Karpas-422 (cell line): Measurements from ENCODE around the gene NAAA. TPM values are rescaled to one million over a fixed set of nuclear protein-coding genes. Genes with fewer than 3 reads are reported as not detected.
"Not testable (repeated sequence)": the region's sequence is repeated elsewhere in the genome, so short reads cannot be mapped to it uniquely, and the experiment has no call there.

Source experiments
- DNase-seq: peaks from one replicate; pipeline ENCODE4 v3.0.0-alpha.2; 2015
- H2AFZ ChIP-seq: fragments of 200-600 bp; sonication (generic); 2 replicates; pipeline ENCODE4 v1.6.1; 2014; ENCODE audit warnings: antibody characterized with exemption, low read length, mixed read lengths
- H3K27ac ChIP-seq: fragments of 200-600 bp; sonication (generic); 2 replicates; pipeline ENCODE4 v1.5.1; 2014; ENCODE audit warnings: mild to moderate bottlenecking, low read length, moderate library complexity
- H3K27me3 ChIP-seq: fragments of 200-600 bp; sonication (generic); 2 replicates; pipeline ENCODE4 v1.6.1; 2014; ENCODE audit warnings: low read length, mixed read lengths
- H3K36me3 ChIP-seq: fragments of 200-600 bp; sonication (generic); 2 replicates; pipeline ENCODE4 v1.6.1; 2014; ENCODE audit warnings: low read length, mixed read lengths; ENCODE audit not compliant: insufficient read depth
- H3K4me1 ChIP-seq: fragments of 200-600 bp; sonication (generic); 2 replicates; pipeline ENCODE4 v1.6.1; 2014; ENCODE audit warnings: mild to moderate bottlenecking, low read length, mixed read lengths
- H3K4me2 ChIP-seq: fragments of 200-600 bp; sonication (generic); 2 replicates; pipeline ENCODE4 v1.6.1; 2014; ENCODE audit warnings: low read length, low read depth, mild to moderate bottlenecking; ENCODE audit not compliant: poor library complexity, severe bottlenecking
- H3K4me3 ChIP-seq: fragments of 200-600 bp; sonication (generic); 2 replicates; pipeline ENCODE4 v1.5.1; 2014; ENCODE audit warnings: mild to moderate bottlenecking, antibody characterized with exemption, low read length, mixed read lengths
- H3K79me2 ChIP-seq: fragments of 200-600 bp; sonication (generic); 2 replicates; pipeline ENCODE4 v1.6.1; 2014; ENCODE audit warnings: mild to moderate bottlenecking, low read length, mixed read lengths
- H3K9ac ChIP-seq: fragments of 200-600 bp; sonication (generic); 2 replicates; pipeline ENCODE4 v1.6.0; 2014; ENCODE audit warnings: low read length
- H3K9me2 ChIP-seq: fragments of 200-600 bp; sonication (generic), shearing (Covaris generic); replicated peaks from 2 replicates; pipeline ENCODE4 v1.6.0; 2014; ENCODE audit warnings: mild to moderate bottlenecking, low read length, moderate library complexity; ENCODE audit not compliant: insufficient read depth
- H3K9me3 ChIP-seq: fragments of 300-700, 200-600 bp; sonication (generic); 2 replicates; pipeline ENCODE4 v1.6.1; 2014; ENCODE audit warnings: low read length, mixed read lengths
- H4K20me1 ChIP-seq: fragments of 200-600 bp; sonication (generic); 2 replicates; pipeline ENCODE4 v1.6.1; 2014; ENCODE audit warnings: mild to moderate bottlenecking, antibody characterized with exemption, low read length, low read depth; ENCODE audit not compliant: insufficient read depth
- total RNA-seq: library from RNA; depleted of rRNA; stranded (reverse); fragments of >200 nt; shearing (Covaris generic); gene quantifications from 2 replicates; pipeline ENCODE4 v1.2.3, GENCODE V29; 2014; ENCODE audit warnings: low replicate concordance

The NAAA gene
- total RNA-seq, 1 experiment from 2014 or later, result 15.1 TPM

DNA sequence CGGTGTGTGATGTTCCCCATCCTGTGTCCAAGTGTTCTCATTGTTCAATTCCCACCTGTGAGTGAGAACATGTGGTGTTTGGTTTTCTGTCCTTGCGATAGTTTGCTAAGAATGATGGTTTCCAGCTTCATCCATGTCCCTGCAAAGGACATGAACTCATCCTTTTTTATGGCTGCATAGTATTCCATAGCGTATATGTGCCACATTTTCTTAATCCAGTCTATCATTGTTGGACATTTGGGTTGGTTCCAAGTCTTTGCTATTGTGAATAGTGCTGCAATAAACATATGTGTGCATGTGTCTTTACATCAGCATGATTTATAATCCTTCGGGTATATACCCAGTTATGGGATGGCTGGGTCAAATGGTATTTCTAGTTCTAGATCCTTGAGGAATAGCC is 21.3 kb upstream of the NAAA start:
- not testable (repeated sequence) for H3K9ac ChIP-seq, H3K4me3 ChIP-seq, DNase-seq, H3K4me2 ChIP-seq, H3K27ac ChIP-seq, H3K9me3 ChIP-seq, H3K9me2 ChIP-seq, H3K4me1 ChIP-seq, H3K79me2 ChIP-seq, H3K27me3 ChIP-seq, H4K20me1 ChIP-seq, H2AFZ ChIP-seq
- H3K36me3 ChIP-seq, result peaks cover 29% of the 10 kb centered on the region

DNA sequence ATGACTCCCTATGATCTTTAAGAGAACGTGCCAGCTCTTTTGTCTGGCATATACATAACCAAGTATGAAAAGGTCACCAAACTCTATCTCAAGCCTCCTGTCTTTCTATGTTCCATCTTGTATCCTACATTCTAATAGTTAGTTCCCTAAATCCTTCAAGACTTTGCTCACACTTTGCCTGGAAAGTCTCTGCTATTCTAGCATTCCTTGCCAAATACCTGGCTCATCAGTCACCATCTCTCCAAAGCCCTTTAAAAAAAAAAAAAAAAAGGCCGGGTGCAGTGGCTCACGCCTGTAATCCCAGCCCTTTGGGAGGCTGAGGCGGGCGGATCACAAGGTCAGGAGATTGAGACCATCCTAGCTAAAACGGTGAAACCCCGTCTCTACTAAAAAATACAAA is 17.7 kb upstream of the NAAA start:
- H3K9ac ChIP-seq, H3K4me3 ChIP-seq, H2AFZ ChIP-seq, H3K4me1 ChIP-seq, H3K27me3 ChIP-seq, H3K9me3 ChIP-seq, DNase-seq, H3K79me2 ChIP-seq, H4K20me1 ChIP-seq, H3K4me2 ChIP-seq, H3K36me3 ChIP-seq, H3K9me2 ChIP-seq, H3K27ac ChIP-seq: not testable (repeated sequence)

DNA sequence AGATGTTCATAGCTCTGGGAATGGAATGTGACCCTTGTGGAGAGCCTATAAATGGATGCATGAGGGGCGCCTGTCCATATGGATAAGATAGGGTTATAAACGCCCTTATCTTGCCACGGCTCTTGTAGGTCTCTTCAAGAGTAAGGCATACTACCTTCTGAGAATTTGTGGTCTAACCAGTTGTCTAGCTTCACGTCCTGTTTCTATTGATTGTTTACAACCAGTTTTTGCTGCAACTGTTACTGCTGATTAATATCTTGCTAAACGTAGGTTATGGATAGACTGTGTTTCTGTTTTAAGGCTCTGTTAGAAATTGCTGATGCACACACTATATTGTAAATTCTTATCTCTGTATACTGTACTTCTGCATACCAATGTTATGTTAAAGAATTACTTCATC is 14.0 kb upstream of the NAAA start:
- not testable (repeated sequence) for H3K4me3 ChIP-seq, H3K4me1 ChIP-seq, DNase-seq, H3K4me2 ChIP-seq, H3K9ac ChIP-seq, H3K9me2 ChIP-seq, H3K79me2 ChIP-seq, H3K9me3 ChIP-seq, H4K20me1 ChIP-seq, H3K27ac ChIP-seq, H2AFZ ChIP-seq, H3K27me3 ChIP-seq
- H3K36me3 ChIP-seq, result peaks cover 22% of the 10 kb centered on the region; the same call in 1 of the 2 replicates

DNA sequence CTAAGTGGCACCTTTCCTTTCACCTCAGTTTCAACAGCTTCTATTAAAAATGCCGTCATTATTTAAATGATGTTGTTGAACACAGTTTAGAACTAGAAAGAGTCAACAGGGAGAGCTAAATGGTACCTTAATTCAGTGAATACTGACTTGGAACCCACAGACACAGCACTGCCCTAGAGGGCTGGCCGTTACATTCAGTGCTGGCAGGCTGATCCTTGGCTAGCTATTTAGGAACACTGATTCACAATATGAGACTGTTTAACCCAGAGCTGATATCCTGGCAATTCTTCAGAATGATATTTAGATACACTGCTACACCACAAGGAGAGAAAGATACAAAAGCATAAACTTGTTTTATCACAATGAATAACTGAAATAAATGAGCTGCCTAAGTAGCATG is 12.7 kb upstream of the NAAA start:
- H3K9ac ChIP-seq, result no peak overlapping the region
- no peak overlapping the region for H3K27ac ChIP-seq
- H3K4me3 ChIP-seq, result no peak overlapping the region

DNA sequence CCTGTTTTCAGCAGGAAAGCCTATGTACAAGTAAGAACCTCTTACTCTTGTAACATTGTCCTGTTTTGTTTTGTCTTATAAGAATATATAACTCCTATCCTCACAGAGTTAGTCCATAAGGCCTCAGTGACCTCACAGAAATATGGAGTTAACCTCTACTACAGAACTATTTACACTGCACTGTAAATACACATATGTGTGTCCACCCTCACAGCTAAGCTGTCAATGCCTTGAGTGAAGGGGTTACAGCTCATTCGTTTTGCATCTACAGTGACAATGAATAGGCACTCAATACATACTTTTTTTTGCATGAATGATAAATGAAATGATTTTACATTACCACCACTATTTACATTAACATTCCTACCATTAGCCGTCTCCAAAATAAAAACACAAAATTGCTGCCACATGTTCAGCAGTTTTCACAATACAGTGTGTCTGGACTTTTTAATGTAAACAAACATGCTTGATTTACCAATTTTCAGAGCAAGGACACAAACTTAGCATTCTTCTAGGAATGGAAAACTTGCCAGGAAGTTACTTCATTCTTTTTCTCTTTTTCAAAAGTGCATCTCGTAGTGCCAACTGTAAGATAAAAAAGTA is 9.5 kb upstream of the NAAA start:
- Histone ChIP-seq H3K9me2 (no peaks in the 10 kb centered on the region), H3K36me3 (peaks cover 14% of the 10 kb centered on the region; the same call in 1 of the 2 replicates), H3K4me3 (no peak overlapping the region), H3K9me3 (no peaks in the 10 kb centered on the region), H3K4me2 (no peak overlapping the region), H3K9ac (no peak overlapping the region), H3K79me2 (no peaks in the 10 kb centered on the region), H2AFZ (no peak overlapping the region), H3K27ac (no peak overlapping the region), H3K4me1 (no peaks in the 10 kb centered on the region), H4K20me1 (no peaks in the 10 kb centered on the region), H3K27me3 (no peaks in the 10 kb centered on the region)
- DNase-seq, result no peak

More for the DNA sequence above, 12.7 kb upstream of the NAAA start:
- Histone ChIP-seq H3K79me2 (no peaks in the 10 kb centered on the region), H4K20me1 (no peaks in the 10 kb centered on the region), H2AFZ (no peak overlapping the region), H3K4me1 (no peaks in the 10 kb centered on the region), H3K4me2 (no peak overlapping the region), H3K9me3 (no peaks in the 10 kb centered on the region), H3K27me3 (no peaks in the 10 kb centered on the region), H3K9me2 (no peaks in the 10 kb centered on the region), H3K36me3 (peaks cover 22% of the 10 kb centered on the region; the same call in 1 of the 2 replicates)
- DNase-seq, result no peak

DNA sequence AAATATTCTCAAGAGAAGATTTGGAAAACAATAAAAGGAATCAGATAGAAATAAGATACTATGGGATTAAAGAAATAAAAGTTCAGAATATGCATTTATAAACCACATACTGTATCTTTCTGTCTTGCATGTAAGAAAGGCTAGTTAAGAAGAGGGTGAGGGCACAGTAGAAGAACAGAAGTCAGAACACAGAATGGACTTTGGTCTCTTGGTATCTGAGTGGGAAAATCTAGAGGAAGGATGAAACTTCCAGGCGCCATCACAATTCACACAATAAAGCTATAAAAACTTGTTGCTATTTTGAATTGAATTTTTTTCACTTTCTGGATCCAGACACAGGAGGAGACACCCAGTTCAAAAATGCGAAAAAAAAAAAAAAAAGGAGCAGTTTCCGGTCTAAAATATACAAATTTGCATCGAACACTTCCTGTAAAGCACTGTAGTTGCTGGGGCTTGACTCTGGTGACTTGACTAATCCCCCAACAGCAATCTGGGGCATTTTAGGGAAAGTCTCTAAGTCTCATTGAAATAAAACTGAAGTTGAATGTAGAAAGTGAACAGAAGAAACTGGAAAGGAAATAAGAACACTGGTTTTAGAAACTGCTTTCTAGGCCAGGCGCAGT is 8.1 kb upstream of the NAAA start:
- H3K79me2 ChIP-seq, result no peaks in the 10 kb centered on the region
- no peak overlapping the region for H3K27ac ChIP-seq
- H3K4me2 ChIP-seq, result no peak overlapping the region
- no peak overlapping the region for H3K9ac ChIP-seq
- no peaks in the 10 kb centered on the region for H4K20me1 ChIP-seq
- H3K27me3 ChIP-seq, result no peaks in the 10 kb centered on the region
- no peak overlapping the region for H2AFZ ChIP-seq
- H3K9me2 ChIP-seq, result no peaks in the 10 kb centered on the region
- H3K4me3 ChIP-seq, result no peak overlapping the region
- no peaks in the 10 kb centered on the region for H3K4me1 ChIP-seq
- no peak for DNase-seq
- H3K9me3 ChIP-seq, result no peaks in the 10 kb centered on the region
- peaks cover 14% of the 10 kb centered on the region; the same call in 1 of the 2 replicates for H3K36me3 ChIP-seq

DNA sequence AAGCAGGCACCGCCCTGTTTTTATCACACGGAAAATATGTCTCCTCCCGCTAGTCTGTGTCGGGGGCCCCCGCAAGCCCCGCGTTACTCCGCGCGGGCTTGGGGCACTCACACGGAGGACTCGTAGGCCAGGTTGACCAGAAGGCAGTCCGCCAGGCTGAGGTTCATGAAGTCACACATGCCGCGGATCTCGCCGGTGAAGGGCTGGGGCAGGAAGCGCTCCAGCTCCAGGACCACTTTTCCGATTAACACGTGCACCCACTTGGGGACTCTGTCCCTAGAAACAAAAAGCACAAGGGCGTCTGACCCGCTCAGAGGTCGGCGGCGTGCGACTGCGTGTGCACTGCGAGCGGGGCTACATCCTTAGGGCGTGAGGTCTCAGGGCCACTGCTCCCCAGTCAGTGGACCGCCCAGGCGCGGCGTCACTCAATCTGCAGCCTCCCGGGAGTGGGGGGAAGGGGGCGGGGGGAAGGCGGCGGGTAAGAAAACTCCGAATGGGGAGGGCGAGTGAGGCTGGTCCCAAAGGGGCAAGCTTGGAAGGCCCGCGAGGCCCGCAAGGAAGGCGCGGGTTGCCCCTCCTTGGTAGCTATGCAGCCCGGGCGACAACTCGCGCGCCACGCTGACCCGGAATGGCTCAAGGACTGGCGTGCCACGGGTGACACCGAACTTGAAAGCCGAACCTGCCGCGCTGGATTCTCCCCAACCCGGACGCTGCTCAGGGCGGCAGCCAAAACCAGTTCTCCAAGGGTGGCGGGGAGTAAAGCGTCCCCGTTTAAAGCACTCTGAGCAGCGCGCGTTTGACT is 722 bp downstream of the NAAA start:
- H3K4me2 ChIP-seq, result peak overlapping the region; percentile 84
- H3K4me3 ChIP-seq, result peak overlapping the region; percentile 87
- peaks cover 4% of the 10 kb centered on the region for H3K79me2 ChIP-seq
- H3K9me3 ChIP-seq, result no peaks in the 10 kb centered on the region
- H3K27me3 ChIP-seq, result no peaks in the 10 kb centered on the region
- H4K20me1 ChIP-seq, result no peaks in the 10 kb centered on the region
- H3K9me2 ChIP-seq, result no peaks in the 10 kb centered on the region
- peak overlapping the region; percentile 65 for H3K27ac ChIP-seq
- peak; percentile 87 for DNase-seq
- 0 out of 2 replicates have a peak, but pooled peaks cover 4% of the 10 kb centered on the region for H3K4me1 ChIP-seq
- H3K36me3 ChIP-seq, result peaks cover 3% of the 10 kb centered on the region; the same call in 1 of the 2 replicates
- H2AFZ ChIP-seq, result peak overlapping the region; percentile 86
- H3K9ac ChIP-seq, result peak overlapping the region; percentile 86

DNA sequence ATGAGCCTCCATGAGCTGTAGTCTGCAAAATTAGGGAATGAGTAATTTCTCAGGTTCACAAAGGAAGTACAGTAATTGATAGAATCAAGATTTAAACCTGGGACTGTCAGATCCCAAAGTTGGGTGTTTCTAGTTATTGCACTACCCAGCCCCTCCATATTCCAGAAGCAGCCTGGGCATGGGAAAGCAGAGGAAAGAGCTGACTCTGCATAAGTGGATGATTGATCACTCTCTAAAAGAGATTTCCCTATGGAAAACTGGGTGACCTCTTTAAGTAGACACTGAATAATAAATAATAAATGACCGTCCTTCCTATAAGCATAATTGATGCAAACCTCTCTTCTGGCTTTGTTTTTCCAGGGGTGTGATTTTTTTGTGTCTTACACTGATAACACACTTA is 5.2 kb downstream of the NAAA start:
- DNase-seq, result no peak
- Histone ChIP-seq H3K4me1 (0 out of 2 replicates have a peak, but pooled peaks cover 4% of the 10 kb centered on the region), H3K27ac (no peak overlapping the region), H3K79me2 (peaks cover 4% of the 10 kb centered on the region), H3K9me2 (no peaks in the 10 kb centered on the region), H3K9me3 (no peaks in the 10 kb centered on the region), H3K4me2 (no peak overlapping the region), H3K9ac (no peak overlapping the region), H3K27me3 (no peaks in the 10 kb centered on the region), H2AFZ (no peak overlapping the region), H3K36me3 (peaks cover 3% of the 10 kb centered on the region; the same call in 1 of the 2 replicates), H4K20me1 (no peaks in the 10 kb centered on the region), H3K4me3 (no peak overlapping the region)
